Trophoblast cell (in vitro differentiated cells and primary cell): Measurements from ENCODE around the gene POLR1A.

Experiments used
- DNase-seq, 2 donors: peaks; one replicate each; pipeline ENCODE4 v3.0.0-alpha.2; 2016
- H2AFZ ChIP-seq: 2 replicates; pipeline ENCODE4 v1.6.1; 2013; ENCODE audit warnings: low read length, moderate library complexity, mild to moderate bottlenecking; ENCODE audit not compliant: insufficient read depth, poor library complexity
- H2AK5ac ChIP-seq: 2 replicates; pipeline ENCODE4 v1.6.1; 2013; ENCODE audit warnings: mild to moderate bottlenecking, low read length
- H2BK120ac ChIP-seq: 2 replicates; pipeline ENCODE4 v1.6.1; 2013; ENCODE audit warnings: low read length, mild to moderate bottlenecking, moderate library complexity; ENCODE audit not compliant: insufficient read depth, poor library complexity
- H2BK12ac ChIP-seq: 2 replicates; pipeline ENCODE4 v1.6.1; 2013; ENCODE audit warnings: mild to moderate bottlenecking, low read length, moderate library complexity
- H2BK5ac ChIP-seq: 2 replicates; pipeline ENCODE4 v1.6.1; 2013; ENCODE audit warnings: low read length, low read depth, moderate library complexity, mild to moderate bottlenecking; ENCODE audit not compliant: poor library complexity
- H3K14ac ChIP-seq: 2 replicates; pipeline ENCODE4 v1.6.1; 2013; ENCODE audit warnings: mild to moderate bottlenecking, low read length
- H3K18ac ChIP-seq: 2 replicates; pipeline ENCODE4 v1.6.1; 2013; ENCODE audit warnings: mild to moderate bottlenecking, low read length
- H3K23ac ChIP-seq: 2 replicates; pipeline ENCODE4 v1.6.1; 2013; ENCODE audit warnings: low read length
- H3K27ac ChIP-seq: 2 replicates; pipeline ENCODE4 v1.5.1; 2013; ENCODE audit warnings: low read depth, mild to moderate bottlenecking, inconsistent platforms, low read length, moderate library complexity
- H3K27me3 ChIP-seq: 2 replicates; pipeline ENCODE4 v1.6.1; 2013; ENCODE audit warnings: inconsistent platforms, mild to moderate bottlenecking, low read length, moderate library complexity; ENCODE audit not compliant: insufficient read depth
- H3K36me3 ChIP-seq, 2 experiments: 1 replicate in 1 of 2; 2 replicates in 1 of 2; pipeline ENCODE4 v1.6.1; 2013; ENCODE audit warnings: low read length in 2 of 2, mild to moderate bottlenecking in 2 of 2, moderate library complexity in 1 of 2; ENCODE audit not compliant: insufficient read depth in 2 of 2, control insufficient read depth in 1 of 2
- H3K4ac ChIP-seq: 2 replicates; pipeline ENCODE4 v1.6.1; 2013; ENCODE audit warnings: low read depth, mild to moderate bottlenecking, low read length, moderate library complexity
- H3K4me1 ChIP-seq, 2 experiments: 1 replicate in 1 of 2; 2 replicates in 1 of 2; pipeline ENCODE4 v1.6.1; 2013; ENCODE audit warnings: low read length in 2 of 2, mild to moderate bottlenecking in 2 of 2, moderate library complexity in 1 of 2; ENCODE audit not compliant: insufficient read depth in 2 of 2, control insufficient read depth in 1 of 2
- H3K4me2 ChIP-seq: 2 replicates; pipeline ENCODE4 v1.6.1; 2013; ENCODE audit warnings: inconsistent platforms, mild to moderate bottlenecking, low read length, moderate library complexity
- H3K4me3 ChIP-seq: 2 replicates; pipeline ENCODE4 v1.5.1; 2013; ENCODE audit warnings: mild to moderate bottlenecking, low read depth, low read length, inconsistent platforms
- H3K79me1 ChIP-seq: one replicate; pipeline ENCODE4 v1.6.1; 2013; ENCODE audit warnings: low read length
- H3K79me2 ChIP-seq: 2 replicates; pipeline ENCODE4 v1.6.1; 2013; ENCODE audit warnings: low read length, mild to moderate bottlenecking; ENCODE audit not compliant: control insufficient read depth, insufficient read depth, poor library complexity
- H3K9ac ChIP-seq: 2 replicates; pipeline ENCODE4 v1.6.1; 2013; ENCODE audit warnings: mild to moderate bottlenecking, low read length
- H3K9me3 ChIP-seq: 2 replicates; pipeline ENCODE4 v1.6.1; 2013; ENCODE audit warnings: low read depth, mild to moderate bottlenecking, control low read depth, inconsistent platforms, low read length; ENCODE audit not compliant: insufficient read depth
- H4K12ac ChIP-seq: 2 replicates; pipeline ENCODE4 v1.6.1; 2013; ENCODE audit warnings: low read depth, mild to moderate bottlenecking, low read length, moderate library complexity
- H4K8ac ChIP-seq: 2 replicates; pipeline ENCODE4 v1.6.1; 2013; ENCODE audit warnings: low read depth, mild to moderate bottlenecking, low read length, moderate library complexity
- H4K91ac ChIP-seq: one replicate; pipeline ENCODE4 v1.6.1; 2013; ENCODE audit warnings: low read depth, mild to moderate bottlenecking, low read length, moderate library complexity
- WGBS: extraction: QIAGEN DNeasy Blood & Tissue Kit; methylation state at CpG from one replicate; pipeline ENCODE4 v1.1.7; 2013; ENCODE audit warnings: missing lambda C conversion rate; ENCODE audit not compliant: insufficient read length, insufficient coverage; ENCODE audit errors: extremely low coverage; 5-methylcytosine and 5-hydroxymethylcytosine counted together

The POLR1A gene

DNA sequence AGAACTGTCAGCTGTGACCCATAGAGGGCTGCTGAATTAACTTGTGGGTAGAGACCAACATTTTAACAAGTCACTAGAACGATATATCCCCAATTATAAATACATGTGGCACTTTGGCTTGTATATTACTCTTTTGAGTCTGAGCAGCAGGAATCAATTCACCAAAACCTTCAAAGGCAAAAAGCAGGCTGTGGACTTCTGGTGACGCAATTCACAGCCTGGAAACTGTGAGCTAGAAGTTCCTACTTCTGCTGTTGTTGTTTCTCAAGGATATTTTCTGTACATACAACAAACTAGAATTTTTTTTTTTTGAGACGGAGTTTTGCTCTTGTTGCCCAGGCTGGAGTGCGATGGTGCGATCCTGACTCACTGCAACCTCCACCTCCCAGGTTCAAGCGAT is 37.6 kb upstream of the POLR1A start:
- no peaks in the 10 kb centered on the region for H3K27me3 ChIP-seq
- H3K9me3 ChIP-seq: no peaks in the 10 kb centered on the region
- WGBS: no CpG with 5 or more reads among the region's 6 CpGs
- H3K79me1 ChIP-seq: no peaks in the 10 kb centered on the region
- no peak overlapping the region for H3K14ac ChIP-seq
- H2BK5ac ChIP-seq: no peak overlapping the region
- no peak overlapping the region for H3K23ac ChIP-seq
- no peak overlapping the region for H3K4me2 ChIP-seq
- H3K4me1 ChIP-seq: no peaks in the 10 kb centered on the region
- H3K36me3 ChIP-seq: peaks cover 32 to 50% of the 10 kb centered on the region in 2 experiments
- no peaks in the 10 kb centered on the region for H3K79me2 ChIP-seq
- no peak overlapping the region for H3K18ac ChIP-seq
- H3K4ac ChIP-seq: no peak overlapping the region
- H2AFZ ChIP-seq: no peak overlapping the region
- H4K91ac ChIP-seq: no peak overlapping the region
- no peak overlapping the region for H2BK120ac ChIP-seq
- H3K4me3 ChIP-seq: no peak overlapping the region
- DNase-seq: no peak
- no peak overlapping the region for H2AK5ac ChIP-seq
- no peak overlapping the region for H4K12ac ChIP-seq
- H4K8ac ChIP-seq: no peak overlapping the region
- H3K27ac ChIP-seq: no peak overlapping the region
- H2BK12ac ChIP-seq: no peak overlapping the region
- no peak overlapping the region for H3K9ac ChIP-seq

DNA sequence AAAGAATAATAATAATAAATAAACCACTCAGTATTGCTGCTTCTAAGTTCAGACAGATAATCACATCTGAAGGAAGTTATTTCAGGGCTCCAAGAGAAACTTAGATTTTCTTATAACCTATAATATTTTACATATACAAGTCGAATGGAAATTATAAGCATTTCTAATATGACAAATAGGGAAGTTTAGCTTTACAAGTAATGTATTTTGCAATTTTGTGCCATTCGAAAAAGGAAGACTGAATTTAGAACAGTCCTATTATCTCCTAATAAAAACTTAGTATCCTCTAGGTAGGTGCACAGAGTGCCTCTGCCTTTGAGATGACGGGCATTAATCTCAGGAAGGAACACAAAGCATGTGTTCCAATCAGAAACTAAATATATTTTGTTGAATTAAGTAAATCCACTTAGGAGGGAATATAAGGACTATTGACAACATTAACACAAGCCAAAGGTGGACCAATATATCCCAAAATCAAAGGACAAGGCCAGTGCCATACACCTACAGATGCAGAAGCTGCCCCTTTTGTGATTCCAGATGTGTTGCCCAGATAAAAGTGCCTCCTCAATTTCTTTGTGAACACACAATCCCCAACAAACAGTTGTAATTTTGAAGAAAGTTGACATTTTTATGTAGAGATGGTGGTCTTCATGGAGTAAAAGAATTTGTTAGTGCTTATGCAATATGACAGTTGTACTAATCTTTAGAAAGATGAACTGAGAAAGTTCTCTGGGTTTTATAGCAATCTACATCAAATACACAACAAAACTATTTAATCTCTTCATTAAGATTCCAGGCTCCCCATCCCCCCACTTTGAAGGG is 37.0 kb upstream of the POLR1A start:
- H3K4ac ChIP-seq: no peak overlapping the region
- no peak overlapping the region for H2BK120ac ChIP-seq
- H3K14ac ChIP-seq: no peak overlapping the region
- peaks cover 32 to 49% of the 10 kb centered on the region in 2 experiments for H3K36me3 ChIP-seq
- no peak overlapping the region for H4K8ac ChIP-seq
- no peak overlapping the region for H2BK12ac ChIP-seq
- H3K18ac ChIP-seq: no peak overlapping the region
- H3K23ac ChIP-seq: no peak overlapping the region
- no peak overlapping the region for H3K4me3 ChIP-seq
- H2AK5ac ChIP-seq: no peak overlapping the region
- no peak overlapping the region for H3K27ac ChIP-seq
- H4K91ac ChIP-seq: no peak overlapping the region
- DNase-seq: no peak
- H4K12ac ChIP-seq: no peak overlapping the region
- H3K79me2 ChIP-seq: no peaks in the 10 kb centered on the region
- H3K79me1 ChIP-seq: no peaks in the 10 kb centered on the region
- H3K27me3 ChIP-seq: no peaks in the 10 kb centered on the region
- no peaks in the 10 kb centered on the region for H3K4me1 ChIP-seq
- H3K9ac ChIP-seq: no peak overlapping the region
- H3K9me3 ChIP-seq: no peaks in the 10 kb centered on the region
- WGBS: no CpG with 5 or more reads among the region's 3 CpGs
- H2AFZ ChIP-seq: no peak overlapping the region
- no peak overlapping the region for H3K4me2 ChIP-seq
- no peak overlapping the region for H2BK5ac ChIP-seq

DNA sequence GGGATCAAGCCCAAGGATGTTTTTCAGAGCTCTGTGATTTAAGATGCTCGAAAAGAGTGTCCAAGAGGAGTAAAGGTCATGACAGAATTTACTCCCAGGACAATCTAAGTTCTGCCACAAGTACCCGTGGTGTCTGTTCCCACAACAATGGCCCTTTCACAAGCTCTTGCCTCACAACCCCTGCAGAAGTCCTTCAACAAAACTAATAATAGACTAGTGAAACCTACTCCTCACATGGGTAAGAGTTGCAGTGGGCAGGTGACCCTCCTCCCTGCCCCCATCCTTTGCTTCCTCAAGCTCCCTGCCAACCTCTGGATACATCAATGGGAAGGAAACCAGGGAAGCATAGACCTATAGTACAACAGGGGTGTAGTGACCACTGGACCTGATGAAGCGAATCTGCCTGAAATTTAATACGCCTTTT is 35.3 kb upstream of the POLR1A start:
- peak overlapping the region; percentile 23 for H3K9ac ChIP-seq
- H4K91ac ChIP-seq: no peak overlapping the region
- no peak overlapping the region for H3K27ac ChIP-seq
- H2BK12ac ChIP-seq: no peak overlapping the region
- DNase-seq: no peak
- no peak overlapping the region for H2AK5ac ChIP-seq
- no peak overlapping the region for H3K4ac ChIP-seq
- no peaks in the 10 kb centered on the region for H3K9me3 ChIP-seq
- H3K79me2 ChIP-seq: no peaks in the 10 kb centered on the region
- no peaks in the 10 kb centered on the region for H3K79me1 ChIP-seq
- no peak overlapping the region for H3K14ac ChIP-seq
- no peak overlapping the region for H2AFZ ChIP-seq
- H4K8ac ChIP-seq: no peak overlapping the region
- no peak overlapping the region for H4K12ac ChIP-seq
- H3K27me3 ChIP-seq: no peaks in the 10 kb centered on the region
- no peak overlapping the region for H3K4me2 ChIP-seq
- H2BK5ac ChIP-seq: no peak overlapping the region
- no peak overlapping the region for H3K18ac ChIP-seq
- H3K23ac ChIP-seq: no peak overlapping the region
- H2BK120ac ChIP-seq: no peak overlapping the region
- no peak overlapping the region for H3K4me3 ChIP-seq
- no peaks in the 10 kb centered on the region for H3K4me1 ChIP-seq
- H3K36me3 ChIP-seq: peaks cover 27 to 52% of the 10 kb centered on the region in 2 experiments
- WGBS: no CpG with 5 or more reads among the region's 4 CpGs

DNA sequence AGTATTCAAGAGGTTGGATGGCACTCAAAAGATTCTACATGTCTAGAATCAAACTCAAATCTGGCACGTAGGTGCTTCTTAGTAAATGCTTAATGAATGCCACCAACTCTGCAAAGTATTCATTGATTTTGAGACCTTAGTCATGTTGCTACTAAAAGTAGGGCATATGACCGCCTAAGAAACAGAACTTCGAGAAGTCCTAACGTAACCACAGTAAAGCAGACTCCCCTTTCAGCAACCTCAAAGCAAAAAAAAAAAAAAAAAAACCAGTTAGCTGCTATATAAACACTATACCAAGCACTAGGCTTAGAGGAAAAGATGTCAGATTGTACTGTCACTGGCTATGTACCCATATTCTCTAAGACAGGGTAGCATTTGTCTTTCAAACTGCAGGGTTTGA is 34.3 kb upstream of the POLR1A start:
- no CpG with 5 or more reads among the region's 4 CpGs for WGBS
- H3K9ac ChIP-seq: no peak overlapping the region
- no peak overlapping the region for H3K4ac ChIP-seq
- no peak overlapping the region for H2AFZ ChIP-seq
- no peak overlapping the region for H2AK5ac ChIP-seq
- no peak overlapping the region for H3K4me3 ChIP-seq
- H3K36me3 ChIP-seq: peaks cover 24 to 55% of the 10 kb centered on the region in 2 experiments
- no peak overlapping the region for H3K4me2 ChIP-seq
- H3K23ac ChIP-seq: no peak overlapping the region
- H2BK120ac ChIP-seq: no peak overlapping the region
- no peaks in the 10 kb centered on the region for H3K79me1 ChIP-seq
- H3K18ac ChIP-seq: no peak overlapping the region
- H4K12ac ChIP-seq: no peak overlapping the region
- H3K4me1 ChIP-seq: no peaks in the 10 kb centered on the region
- no peak overlapping the region for H4K91ac ChIP-seq
- H3K9me3 ChIP-seq: no peaks in the 10 kb centered on the region
- no peak overlapping the region for H3K14ac ChIP-seq
- no peak overlapping the region for H3K27ac ChIP-seq
- H3K27me3 ChIP-seq: no peaks in the 10 kb centered on the region
- no peak overlapping the region for H2BK5ac ChIP-seq
- no peak overlapping the region for H2BK12ac ChIP-seq
- no peak overlapping the region for H4K8ac ChIP-seq
- no peak for DNase-seq
- H3K79me2 ChIP-seq: no peaks in the 10 kb centered on the region
